Measurements from ENCODE around the gene FNTB.

The FNTB gene

GRCh38 chr14:64983439-64984310, 3.0 kb upstream of the FNTB start:
- DNase-seq, result peak; percentile 40

- DNase-seq, result no peak
Observed at GRCh38 chr14:64987438-64987767, 708 bp downstream of the FNTB start.

DNA sequence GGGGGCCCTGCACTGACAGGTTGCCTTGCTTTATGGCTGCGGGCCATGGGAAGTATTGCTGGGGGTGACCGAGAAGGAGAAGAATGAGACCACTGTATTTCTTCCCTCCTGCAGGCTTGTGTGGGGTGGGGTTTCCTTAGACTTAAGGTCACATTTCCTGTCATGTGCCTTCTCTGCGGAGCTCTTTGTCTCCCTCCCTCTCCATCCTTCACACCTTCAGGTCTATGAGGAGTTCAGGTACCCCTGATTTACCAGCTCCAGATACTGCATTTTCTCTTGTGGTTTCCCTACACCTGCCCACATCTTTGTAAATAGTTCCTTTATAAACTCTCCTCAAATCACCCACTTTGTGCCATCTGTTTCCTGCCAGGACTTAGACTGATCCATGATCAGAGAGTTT, 3.6 kb downstream of the FNTB start:
- DNase-seq, result no peak

DNA sequence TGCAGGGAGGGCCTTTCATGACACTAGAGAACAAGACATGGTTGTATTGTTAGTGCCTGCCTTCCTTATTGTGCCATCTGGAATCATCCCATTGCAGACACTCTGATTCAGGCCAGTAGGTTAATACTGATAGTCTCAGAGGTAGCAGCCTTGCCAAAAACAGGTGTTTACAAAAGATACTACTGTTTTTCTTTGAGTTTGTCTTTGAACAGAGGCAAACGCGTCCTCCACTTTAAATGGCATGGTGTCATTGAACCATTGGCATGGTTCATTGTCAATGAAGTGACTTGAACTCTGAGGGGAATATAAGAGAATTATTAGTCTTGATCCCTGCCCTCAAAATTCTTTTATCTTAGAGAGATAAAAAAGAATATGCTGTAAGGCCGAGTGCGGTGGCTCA, 4.2 kb downstream of the FNTB start:
- no peak for DNase-seq

- no peak for DNase-seq
Observed at GRCh38 chr14:64992328-64992885, 5.7 kb downstream of the FNTB start.

GRCh38 chr14:64993266-64993930, 6.7 kb downstream of the FNTB start:
- no peak for DNase-seq

DNA sequence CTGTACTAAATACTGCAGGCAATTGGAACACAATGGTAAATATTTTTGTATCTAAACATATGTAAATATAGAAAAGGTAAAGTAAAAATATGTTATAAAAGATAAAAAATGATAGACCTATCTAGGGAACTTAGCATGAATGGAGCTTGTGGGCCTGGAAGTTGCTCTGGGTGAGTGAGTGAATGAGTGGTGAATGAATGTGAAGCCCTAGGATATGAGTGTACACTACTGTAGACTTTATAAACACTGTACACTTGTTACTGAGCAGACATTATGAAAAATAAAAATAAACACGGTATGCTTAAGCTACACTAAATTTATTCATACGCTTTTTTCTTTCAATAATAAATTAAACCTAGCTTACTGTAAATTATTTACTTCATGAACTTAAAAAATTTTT, 7.8 kb downstream of the FNTB start:
- no peak for DNase-seq

GRCh38 chr14:64995291-64995690, 8.6 kb downstream of the FNTB start:
- no peak for DNase-seq

DNA sequence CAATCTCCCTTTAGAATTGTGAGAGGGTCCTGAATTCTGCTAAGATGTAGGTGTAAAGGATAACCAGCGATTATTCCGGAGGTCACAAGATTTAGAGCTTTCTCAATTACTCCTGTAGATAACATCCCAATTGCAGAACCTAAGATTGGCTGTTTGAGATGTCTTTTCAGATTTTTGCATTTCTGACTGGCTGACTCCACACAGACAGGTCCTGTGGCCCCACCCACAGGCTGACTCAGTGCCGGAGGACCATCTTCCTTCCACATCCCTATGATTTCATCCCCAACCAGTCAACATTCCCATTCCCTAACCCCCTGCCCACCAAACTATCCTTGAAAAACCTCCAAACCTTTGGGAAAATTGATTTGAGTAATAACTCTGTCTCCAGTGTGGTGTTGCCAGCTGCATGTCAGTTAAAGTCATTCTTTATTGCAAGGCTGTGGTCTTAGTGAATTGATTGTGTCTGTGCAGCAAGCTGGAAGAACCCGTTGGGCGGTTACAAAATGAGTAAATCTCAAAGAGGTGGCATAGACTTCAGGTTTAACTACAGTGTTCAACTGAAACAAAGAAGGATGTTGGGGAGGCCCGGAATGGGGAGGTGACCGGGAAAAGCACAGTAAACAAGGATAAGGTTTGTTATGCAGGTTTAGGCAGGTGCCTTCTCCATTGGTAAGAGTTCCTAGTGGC, 10.6 kb downstream of the FNTB start:
- no peak for DNase-seq

DNA sequence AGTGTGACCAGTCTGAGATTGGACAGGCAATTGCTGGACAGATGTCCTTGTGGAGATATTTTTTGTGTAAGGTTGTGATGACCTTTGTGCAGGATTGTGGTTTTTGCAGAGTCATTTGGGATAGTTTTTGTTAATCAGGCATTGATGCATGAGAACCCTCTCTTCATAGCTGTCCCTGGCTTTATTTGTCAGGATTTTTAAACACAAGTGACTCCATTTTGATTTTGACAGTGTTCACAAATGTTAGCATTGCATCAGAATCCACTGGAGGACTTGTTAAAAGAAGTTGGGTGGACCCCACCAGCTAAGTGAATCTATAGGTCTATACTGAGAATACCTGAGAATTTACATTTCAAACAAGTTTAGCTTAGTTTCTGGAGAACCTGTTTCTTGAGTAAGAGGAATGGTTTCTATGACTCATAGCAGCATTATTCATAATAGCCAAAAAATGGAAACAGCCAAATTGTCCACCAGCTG, 11.8 kb downstream of the FNTB start:
- no peak for DNase-seq

DNA sequence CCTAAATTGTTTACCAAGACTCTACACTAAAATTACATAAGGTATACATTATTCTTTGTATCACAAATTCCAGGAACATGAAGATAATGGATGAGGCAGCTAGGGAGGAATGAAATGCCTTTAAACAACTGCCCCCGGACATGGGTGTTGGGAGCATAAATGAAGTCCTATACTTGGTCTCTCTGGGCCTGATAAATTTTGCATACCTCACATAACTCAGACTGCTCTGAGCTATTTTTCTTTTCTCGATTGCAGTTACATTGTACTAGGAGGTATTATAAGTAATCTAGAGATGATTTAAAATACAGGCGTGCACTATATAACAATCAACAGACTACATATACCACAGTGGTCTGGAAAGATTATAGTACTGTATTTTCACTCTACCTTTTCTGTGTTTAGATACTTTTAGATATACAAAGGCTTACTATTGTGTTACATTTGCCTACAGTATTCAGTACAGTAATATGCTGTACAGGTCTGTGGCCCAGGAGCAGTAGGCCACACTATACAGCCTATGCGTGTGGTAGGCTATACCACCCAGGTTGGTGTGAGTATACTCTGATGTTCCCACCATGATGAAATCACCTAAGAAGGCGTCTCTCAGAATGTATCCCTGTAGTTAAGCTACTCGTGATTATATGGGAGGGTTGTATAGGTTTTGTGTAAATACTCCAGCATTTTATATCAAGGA, 14.3 kb downstream of the FNTB start:
- DNase-seq, result no peak

- no peak for DNase-seq
Observed at GRCh38 chr14:65001723-65002122, 15.0 kb downstream of the FNTB start.

- DNase-seq, result no peak
Observed at GRCh38 chr14:65002586-65003210, 16.0 kb downstream of the FNTB start.

DNA sequence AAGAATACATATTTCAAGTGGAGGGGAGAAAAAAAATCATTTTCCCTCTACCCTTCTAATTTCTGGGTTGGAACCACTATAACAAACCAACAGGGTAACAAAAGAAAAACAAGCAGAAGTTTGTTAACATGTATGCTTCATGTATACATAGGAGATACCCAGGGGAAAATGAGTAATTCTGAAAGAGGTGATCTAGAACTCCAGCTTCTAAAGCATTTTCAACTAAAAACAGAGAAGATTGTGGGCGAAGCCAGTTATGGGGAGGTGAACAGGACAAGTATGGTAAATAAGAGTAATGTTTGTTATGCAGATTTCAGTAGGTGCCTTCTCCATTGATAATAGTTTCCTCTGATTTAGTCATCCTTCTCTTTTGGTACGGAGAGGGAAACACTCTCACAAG, 16.7 kb downstream of the FNTB start:
- DNase-seq, result no peak

- no peak for DNase-seq
Observed at GRCh38 chr14:65006261-65006721, 19.6 kb downstream of the FNTB start.

- DNase-seq, result no peak
Observed at GRCh38 chr14:65007202-65007601, 20.5 kb downstream of the FNTB start.

DNA sequence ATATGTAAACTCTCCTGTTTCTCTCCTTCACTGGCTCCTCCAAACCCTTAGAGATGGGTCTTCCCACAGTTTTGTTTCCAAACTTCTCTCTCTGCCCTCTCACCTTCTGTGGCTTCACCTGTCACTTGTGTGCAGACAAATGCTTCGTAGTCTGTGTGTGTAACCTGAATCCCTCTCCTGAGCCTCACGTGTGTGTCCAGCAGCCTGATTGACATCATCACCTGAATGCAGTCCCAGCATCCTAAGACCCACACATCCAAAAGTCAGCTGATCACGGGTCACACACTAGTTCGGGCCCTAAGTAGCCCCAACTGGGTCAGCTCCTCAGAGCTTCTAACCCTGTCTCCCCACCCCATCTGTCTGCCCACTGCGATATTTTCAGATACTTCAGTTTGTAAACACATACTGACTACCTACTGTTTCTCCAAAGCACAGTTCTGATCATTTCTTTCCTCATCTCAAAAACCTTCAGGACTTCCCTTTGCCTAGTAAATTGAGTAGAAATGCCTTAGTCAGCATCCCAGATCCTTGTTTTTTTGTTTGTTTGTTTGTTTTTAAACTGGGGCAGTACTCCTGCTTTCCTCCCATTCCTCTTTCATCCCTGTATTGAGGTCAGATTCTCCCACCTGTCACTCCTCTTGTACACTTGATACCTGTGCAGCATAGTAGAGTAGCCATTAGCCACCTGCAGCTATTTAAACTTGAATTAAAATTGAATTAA, 23.7 kb downstream of the FNTB start:
- no peak for DNase-seq

DNA sequence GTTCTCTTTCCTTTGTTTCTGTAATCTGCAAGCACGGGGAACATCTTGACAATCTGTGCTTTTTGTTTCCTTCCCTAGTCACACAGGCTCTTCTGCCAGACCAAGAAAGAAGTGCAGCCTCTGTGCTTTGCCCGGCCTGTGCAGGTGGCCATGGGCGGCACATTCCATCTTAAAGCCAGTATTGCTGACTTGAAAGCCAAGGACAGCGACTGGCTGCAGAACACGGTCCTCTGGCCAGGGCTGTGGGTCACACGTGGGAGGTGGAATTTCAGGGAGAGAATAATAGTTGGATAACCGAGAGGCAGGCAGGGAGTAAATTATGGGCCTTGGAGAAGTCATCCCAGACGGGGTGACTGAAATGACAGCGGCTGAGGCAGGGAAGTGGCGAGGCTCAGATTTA, 24.8 kb downstream of the FNTB start:
- no peak for DNase-seq

GRCh38 chr14:65012353-65012752, 25.7 kb downstream of the FNTB start:
- DNase-seq, result no peak

- no peak for DNase-seq
Observed at GRCh38 chr14:65015391-65015790, 28.7 kb downstream of the FNTB start.

GRCh38 chr14:65016471-65016870, 29.8 kb downstream of the FNTB start:
- no peak for DNase-seq
